HG03342 (cell line): ENCODE measurements around the gene PTPN1.
"Not testable (repeated sequence)": the region's sequence is repeated elsewhere in the genome, so short reads cannot be mapped to it uniquely, and the experiment has no call there.

Experiments
- ATAC-seq: cut with Tn5 transposase; IDR thresholded peaks from one replicate; pipeline ENCODE4 v1.9.1; 2021; ENCODE audit warnings: mild to moderate bottlenecking, moderate library complexity; ENCODE audit not compliant: unreplicated experiment

PTPN1 gene

GRCh38 chr20:50602432-50603088 is 92.4 kb downstream of the PTPN1 start:
- no peak for ATAC-seq

- no peak for ATAC-seq
These were observed 94.3 kb downstream of the PTPN1 start for GRCh38 chr20:50604451-50604850.

GRCh38 chr20:50605136-50605535 is 95.0 kb downstream of the PTPN1 start:
- ATAC-seq, result no peak

GRCh38 chr20:50607436-50607835 is 97.3 kb downstream of the PTPN1 start:
- ATAC-seq, result no peak

- ATAC-seq, result no peak
These were observed 97.9 kb downstream of the PTPN1 start for GRCh38 chr20:50607850-50608749.

GRCh38 chr20:50608750-50609104 is 98.5 kb downstream of the PTPN1 start:
- ATAC-seq, result no peak

GRCh38 chr20:50609438-50609989 is 99.3 kb downstream of the PTPN1 start:
- no peak for ATAC-seq

- ATAC-seq, result no peak
These were observed 100.1 kb downstream of the PTPN1 start for GRCh38 chr20:50610212-50610718.

GRCh38 chr20:50611128-50611810 is 101.1 kb downstream of the PTPN1 start:
- ATAC-seq, result no peak

GRCh38 chr20:50613438-50614169 is 103.4 kb downstream of the PTPN1 start:
- no peak for ATAC-seq

- ATAC-seq, result no peak
These were observed 105.2 kb downstream of the PTPN1 start for GRCh38 chr20:50615407-50615806.

- ATAC-seq, result no peak
These were observed 106.8 kb downstream of the PTPN1 start for GRCh38 chr20:50617022-50617421.

GRCh38 chr20:50618537-50618936 is 108.4 kb downstream of the PTPN1 start:
- ATAC-seq, result no peak

- not testable (repeated sequence) for ATAC-seq
These were observed 110.3 kb downstream of the PTPN1 start for GRCh38 chr20:50620459-50620858.

GRCh38 chr20:50621068-50621665 is 111.0 kb downstream of the PTPN1 start:
- ATAC-seq, result no peak

- no peak for ATAC-seq
These were observed 114.3 kb downstream of the PTPN1 start for GRCh38 chr20:50624351-50625016.

- no peak for ATAC-seq
These were observed 115.9 kb downstream of the PTPN1 start for GRCh38 chr20:50625986-50626677.

- ATAC-seq, result no peak
These were observed 117.6 kb downstream of the PTPN1 start for GRCh38 chr20:50627747-50628146.

GRCh38 chr20:50628332-50628731 is 118.1 kb downstream of the PTPN1 start:
- no peak for ATAC-seq
